Prostate gland (tissue), 2 donors: ENCODE data around the gene CD63. TPM values are rescaled to one million over a fixed set of nuclear protein-coding genes. Genes with fewer than 3 reads are reported as not detected.

Source experiments
- DNase-seq: peaks from one replicate; pipeline ENCODE4 v3.0.0-alpha.2; 2019; ENCODE audit warnings: low spot score
- H3K27ac ChIP-seq, 2 donors: fragments of 200-600 bp; sonication (generic); 2 replicates each; pipeline ENCODE4 v1.5.1; 2017 to 2019
- H3K27me3 ChIP-seq: fragments of 200-600 bp; sonication (generic); replicated peaks from 2 replicates; pipeline ENCODE4 v1.5.1; 2019; ENCODE audit not compliant: insufficient read depth
- H3K36me3 ChIP-seq, 2 donors: fragments of 200-600 bp; sonication (generic); 1 replicate in 1 of 2; 2 replicates in 1 of 2; pipeline versions ENCODE4 v1.5.1 to v1.8.1; 2017 to 2019
- H3K4me1 ChIP-seq: fragments of 200-600 bp; sonication (generic); replicated peaks from 2 replicates; pipeline ENCODE4 v1.5.1; 2019
- H3K4me3 ChIP-seq, 2 donors: fragments of 200-600 bp; sonication (generic); 2 replicates each; pipeline ENCODE4 v1.5.1; 2017 to 2019
- H3K9me3 ChIP-seq: fragments of 200-600 bp; sonication (generic); 2 replicates; pipeline ENCODE4 v1.5.1; 2017
- POLR2A ChIP-seq: fragments of 450-650 bp; IDR thresholded peaks from one replicate; pipeline ENCODE4 v1.6.1; 2016; ENCODE audit warnings: antibody characterized with exemption, mild to moderate bottlenecking
- POLR2AphosphoS5 ChIP-seq: sonication (generic); formaldehyde crosslinking; IDR thresholded peaks from one replicate; pipeline ENCODE4 v1.6.1; 2017; ENCODE audit warnings: antibody characterized with exemption
- WGBS: methylation state at CpG from one replicate; pipeline ENCODE4 v1.1.5; 2018; 5-methylcytosine and 5-hydroxymethylcytosine counted together
- intact Hi-C: fragments of 100-400 bp; cut with DNase I; formaldehyde crosslinking; loops from one replicate; pipeline ENCODE4 v1.14.2; 2022
- total RNA-seq, 2 donors: library from RNA; depleted of rRNA; stranded (reverse); fragments of >200 nt; gene quantifications; one replicate each; pipeline ENCODE4 v1.1.0, GENCODE V29; 2016
- TF ChIP-seq, protein P1 (sequence below), 4 experiments: fragments of 200-600 bp in 2 of 4; fragments of 450-650 bp in 2 of 4; sonication (generic) in 2 of 4; IDR thresholded peaks; 1 replicate in 3 of 4; 2 replicates in 1 of 4; pipeline ENCODE4 v1.5.1; 2016 to 2019; ENCODE audit warnings: antibody characterized with exemption in 4 of 4, mild to moderate bottlenecking in 2 of 4, moderate library complexity in 2 of 4

Gene CD63
- total RNA-seq, 2 donors from 2014 or later: 485 to 585 TPM

DNA sequence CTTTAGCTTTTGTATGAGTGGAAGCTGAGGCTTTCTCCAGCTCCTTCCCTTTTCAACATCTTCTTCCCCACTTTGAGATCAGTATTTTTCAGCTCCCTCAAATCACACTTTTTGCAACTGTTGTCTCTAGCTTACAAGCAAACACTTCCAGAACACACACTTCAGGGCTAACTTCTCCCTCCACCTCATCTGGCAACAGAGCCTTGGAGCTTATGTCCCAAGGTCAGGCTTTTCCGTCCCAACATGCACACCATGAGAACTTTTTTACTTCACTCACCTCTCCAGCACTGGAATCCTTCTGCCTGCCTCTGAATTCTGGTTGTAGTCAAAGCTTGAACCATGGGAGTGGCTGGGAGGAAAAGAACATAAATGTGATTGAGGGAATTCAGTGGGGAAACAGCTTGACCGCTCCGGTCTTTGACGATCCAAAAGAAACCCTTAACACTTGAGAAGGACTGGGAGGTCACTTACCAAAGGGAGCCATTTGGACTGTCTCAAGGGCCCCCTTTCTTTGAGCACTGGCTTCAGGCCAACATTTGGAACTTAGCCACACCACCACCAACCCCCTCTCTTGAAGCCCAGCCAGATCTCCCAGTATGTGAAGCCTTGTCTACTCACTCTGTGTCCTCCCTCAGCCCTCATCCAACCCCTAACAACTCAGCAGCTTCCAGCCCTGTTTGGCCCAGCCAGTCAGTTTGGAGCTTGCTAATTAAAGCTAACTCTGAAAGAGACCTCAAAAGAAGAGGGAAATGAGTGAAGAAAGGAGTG, 16.8 kb downstream of the CD63 start:
- Histone ChIP-seq H3K36me3 (no peaks in the 10 kb centered on the region), H3K9me3 (no peaks in the 10 kb centered on the region), H3K27ac (no peak overlapping the region), H3K4me3 (no peak overlapping the region), H3K27me3 (no peaks in the 10 kb centered on the region), H3K4me1 (peaks cover 8% of the 10 kb centered on the region)
- WGBS: 50% methylated on average over 4 of the region's 4 CpGs
- no peak for DNase-seq
- intact Hi-C loops: no loop called here
- TF ChIP-seq POLR2A: no peak
- TF ChIP-seq POLR2AphosphoS5: no peak

DNA sequence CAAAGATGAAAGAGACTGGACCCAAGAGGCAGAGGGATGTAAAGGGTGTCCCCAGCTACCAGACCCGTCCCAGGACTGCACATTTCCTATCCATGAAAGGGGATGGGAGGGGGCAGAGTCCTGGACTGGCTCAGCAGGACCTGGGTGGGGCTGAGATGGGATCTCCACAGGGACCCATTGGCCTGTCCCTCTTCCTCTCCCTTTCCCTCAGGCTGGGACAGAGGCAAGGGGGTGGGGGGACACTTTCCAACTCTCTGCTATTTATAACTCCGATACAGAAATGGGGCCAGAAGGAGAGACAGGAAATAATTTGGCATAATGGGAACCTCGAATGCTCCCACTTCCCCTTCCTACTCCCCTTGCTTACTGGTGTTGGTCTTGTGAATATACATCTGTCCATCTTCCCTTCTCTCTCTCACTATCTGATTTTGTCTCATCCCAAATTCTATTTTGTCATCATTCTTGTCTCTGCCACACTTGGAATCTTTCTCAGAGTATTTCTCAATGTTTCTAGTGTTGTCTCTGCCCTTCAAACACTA, 20.0 kb downstream of the CD63 start:
- TF ChIP-seq POLR2AphosphoS5 (no peak), POLR2A (peak; percentile 10)
- TF ChIP-seq, protein P1, sequence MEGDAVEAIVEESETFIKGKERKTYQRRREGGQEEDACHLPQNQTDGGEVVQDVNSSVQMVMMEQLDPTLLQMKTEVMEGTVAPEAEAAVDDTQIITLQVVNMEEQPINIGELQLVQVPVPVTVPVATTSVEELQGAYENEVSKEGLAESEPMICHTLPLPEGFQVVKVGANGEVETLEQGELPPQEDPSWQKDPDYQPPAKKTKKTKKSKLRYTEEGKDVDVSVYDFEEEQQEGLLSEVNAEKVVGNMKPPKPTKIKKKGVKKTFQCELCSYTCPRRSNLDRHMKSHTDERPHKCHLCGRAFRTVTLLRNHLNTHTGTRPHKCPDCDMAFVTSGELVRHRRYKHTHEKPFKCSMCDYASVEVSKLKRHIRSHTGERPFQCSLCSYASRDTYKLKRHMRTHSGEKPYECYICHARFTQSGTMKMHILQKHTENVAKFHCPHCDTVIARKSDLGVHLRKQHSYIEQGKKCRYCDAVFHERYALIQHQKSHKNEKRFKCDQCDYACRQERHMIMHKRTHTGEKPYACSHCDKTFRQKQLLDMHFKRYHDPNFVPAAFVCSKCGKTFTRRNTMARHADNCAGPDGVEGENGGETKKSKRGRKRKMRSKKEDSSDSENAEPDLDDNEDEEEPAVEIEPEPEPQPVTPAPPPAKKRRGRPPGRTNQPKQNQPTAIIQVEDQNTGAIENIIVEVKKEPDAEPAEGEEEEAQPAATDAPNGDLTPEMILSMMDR (IDR thresholded peaks at IDR 0.05): no peak
- H3K4me1 ChIP-seq: no peaks in the 10 kb centered on the region
- no peak overlapping the region for H3K4me3 ChIP-seq
- H3K36me3 ChIP-seq: no peaks in the 10 kb centered on the region
- intact Hi-C loops: no loop called here
- no peaks in the 10 kb centered on the region for H3K9me3 ChIP-seq
- WGBS: 21% methylated on average over 3 of the region's 3 CpGs
- no peaks in the 10 kb centered on the region for H3K27me3 ChIP-seq
- DNase-seq: no peak
- H3K27ac ChIP-seq: peak overlapping the region; percentile 62 to 65

GRCh38 chr12:55707841-55708694, 20.7 kb downstream of the CD63 start, which contains the start of gene ITGA7:
Gene ITGA7 (minus strand): TSS chr12:55707904. CDS start chr12:55707682, 222 bp downstream.
- Histone ChIP-seq H3K4me1 (no peaks in the 10 kb centered on the region), H3K9me3 (no peaks in the 10 kb centered on the region), H3K27me3 (no peaks in the 10 kb centered on the region), H3K36me3 (no peaks in the 10 kb centered on the region), H3K4me3 (peak within 1 kb of the TSS; percentile 39 to 43), H3K27ac (peak within 1 kb of the TSS; percentile 62 to 65)
- peak; percentile 24 for TF ChIP-seq POLR2AphosphoS5
- TF ChIP-seq, protein P1 (IDR thresholded peaks at IDR 0.05): no peak
- no peak for TF ChIP-seq POLR2A
- intact Hi-C loops: no loop called here
- under 1% methylated on average over 21 of the region's 39 CpGs for WGBS
- peak; percentile 39 for DNase-seq

DNA sequence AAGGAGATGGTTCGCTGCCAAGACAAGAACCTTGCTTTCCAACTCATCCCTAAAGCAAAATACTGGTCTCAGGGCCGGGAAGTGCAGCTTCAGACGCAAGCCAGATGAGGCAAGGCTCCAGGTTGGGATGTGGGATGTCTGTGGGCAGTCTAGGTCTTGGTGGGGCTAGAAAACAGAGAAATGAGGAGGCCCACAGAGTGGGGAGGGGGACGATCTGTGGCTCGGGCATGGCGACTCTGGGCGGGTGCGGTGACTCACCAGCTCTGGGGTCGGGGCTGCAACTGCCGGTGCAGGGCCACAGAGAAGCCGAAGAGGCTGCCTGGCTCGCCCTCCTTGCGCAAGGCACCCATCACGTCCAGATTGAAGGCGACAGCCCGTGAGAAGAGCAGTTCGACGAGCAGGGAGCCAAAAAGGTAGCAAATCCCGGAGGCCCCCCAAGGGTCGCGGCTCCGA, 21.6 kb downstream of the CD63 start:
- no peak for TF ChIP-seq POLR2A
- no peak for TF ChIP-seq POLR2AphosphoS5
- TF ChIP-seq, protein P1 (IDR thresholded peaks at IDR 0.05): no peak
- Histone ChIP-seq H3K36me3 (no peaks in the 10 kb centered on the region), H3K4me3 (peak overlapping the region; percentile 39 to 43), H3K27me3 (no peaks in the 10 kb centered on the region), H3K9me3 (no peaks in the 10 kb centered on the region), H3K27ac (peak overlapping the region; percentile 62 to 65), H3K4me1 (no peaks in the 10 kb centered on the region)
- no peak for DNase-seq
- intact Hi-C loops: no loop called here
- 5% methylated on average over 22 of the region's 22 CpGs for WGBS
